HG03280 (cell line): ENCODE measurements around the gene ORMDL3.
"Not testable (repeated sequence)": the region's sequence is repeated elsewhere in the genome, so short reads cannot be mapped to it uniquely, and the experiment has no call there.

Experiments used
- ATAC-seq: cut with Tn5 transposase; IDR thresholded peaks from one replicate; pipeline ENCODE4 v1.9.1; 2021; ENCODE audit warnings: mild to moderate bottlenecking, moderate library complexity; ENCODE audit not compliant: unreplicated experiment

ORMDL3 gene

DNA sequence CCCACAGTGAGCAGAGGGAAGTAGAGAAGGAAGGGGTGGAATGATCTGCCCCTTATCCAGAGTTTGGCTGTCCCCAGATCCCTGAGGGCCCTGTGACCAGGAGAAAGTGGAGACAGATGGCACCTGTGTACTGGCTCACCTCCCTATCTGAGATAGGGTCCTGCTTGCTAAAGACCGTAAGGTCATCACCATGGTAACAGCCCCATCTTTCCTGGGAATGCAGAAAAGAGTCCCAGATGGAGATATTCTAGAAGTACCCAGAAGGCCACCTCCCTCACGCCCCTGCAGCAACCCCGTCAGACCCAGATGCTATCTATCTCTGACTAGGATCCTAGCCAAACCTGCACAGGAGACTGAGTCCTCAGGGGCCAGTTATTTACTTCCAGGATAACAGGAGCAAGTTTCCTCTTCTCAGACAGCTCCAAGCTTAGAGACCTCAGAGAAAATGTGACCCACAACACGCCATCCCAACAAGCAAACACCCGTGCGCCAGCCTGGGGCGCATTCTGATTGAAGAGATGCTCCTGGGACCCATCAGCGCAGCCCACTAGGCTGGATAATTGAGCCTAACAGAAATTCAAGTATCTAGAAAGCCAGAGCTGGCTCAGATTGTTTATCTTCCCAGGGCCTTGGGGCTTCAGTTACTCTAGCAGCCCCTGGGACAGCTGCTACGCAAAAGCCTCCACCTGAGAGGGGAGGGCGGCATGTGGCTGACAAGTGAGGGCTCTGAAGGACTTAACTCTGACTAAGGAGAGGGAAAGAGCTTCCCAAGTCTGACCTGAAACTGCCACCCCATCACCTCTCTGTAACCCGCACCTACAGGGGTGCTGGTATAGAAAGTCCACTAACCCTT is 1.9 kb downstream of the ORMDL3 start:
- ATAC-seq = no peak

DNA sequence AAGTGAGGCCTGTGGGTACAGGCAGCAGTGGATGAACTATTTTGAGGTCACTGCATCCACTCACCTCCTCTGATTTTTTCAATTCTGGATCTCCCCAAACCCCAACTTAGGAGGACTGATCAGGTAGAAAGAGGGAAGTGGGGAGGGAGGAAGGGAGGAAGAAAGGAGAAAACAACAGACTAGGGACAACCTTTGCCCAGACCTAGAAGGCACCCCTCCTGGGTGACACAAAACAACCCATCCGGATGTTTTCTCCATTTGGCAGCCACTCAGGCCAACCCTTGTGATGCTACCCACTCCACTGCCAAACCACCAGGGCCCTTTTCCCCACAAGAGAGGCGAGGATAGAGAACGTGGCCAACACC is 2.7 kb downstream of the ORMDL3 start:
- ATAC-seq = no peak

DNA sequence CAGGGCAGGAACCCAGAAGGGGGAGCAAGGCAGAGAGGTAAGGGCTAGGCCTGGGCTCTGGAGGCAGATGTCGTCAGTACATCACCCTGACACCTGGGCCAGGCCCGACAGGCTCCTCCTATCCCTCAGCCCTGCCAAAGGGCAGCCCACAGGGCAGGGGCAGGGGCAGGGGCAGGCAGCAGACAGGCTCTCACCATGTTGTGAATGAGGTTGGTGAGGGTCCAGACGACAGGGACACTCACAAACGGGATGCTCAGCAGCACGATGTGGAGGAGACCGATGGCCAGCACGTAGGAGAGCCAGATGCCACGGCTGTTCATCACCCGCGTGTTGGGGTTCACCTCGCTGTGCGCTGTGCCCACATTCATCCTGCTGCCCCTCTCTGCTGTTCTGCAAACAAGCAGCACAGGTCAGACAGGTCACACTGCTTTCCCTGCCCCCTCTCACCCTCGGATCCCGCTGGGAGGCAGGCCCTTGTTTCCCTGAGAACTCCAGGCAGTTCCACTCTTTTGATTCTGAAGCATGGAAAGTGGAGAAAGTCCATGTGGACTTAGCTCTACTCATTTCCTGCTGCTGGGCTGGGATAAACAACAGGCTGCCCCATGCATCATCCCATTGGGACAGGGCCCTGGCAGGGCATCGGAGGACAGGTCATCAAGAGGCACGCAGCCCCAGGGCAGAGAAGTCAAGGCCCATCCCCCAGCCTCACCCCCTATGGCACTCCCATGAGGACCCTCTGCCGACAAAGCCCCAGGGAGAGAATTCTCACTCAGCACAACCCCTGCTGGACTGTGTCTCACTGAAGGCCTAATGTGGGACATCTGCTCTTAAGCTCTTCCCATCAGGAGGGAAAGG is 3.3 kb downstream of the ORMDL3 start:
- ATAC-seq = no peak

DNA sequence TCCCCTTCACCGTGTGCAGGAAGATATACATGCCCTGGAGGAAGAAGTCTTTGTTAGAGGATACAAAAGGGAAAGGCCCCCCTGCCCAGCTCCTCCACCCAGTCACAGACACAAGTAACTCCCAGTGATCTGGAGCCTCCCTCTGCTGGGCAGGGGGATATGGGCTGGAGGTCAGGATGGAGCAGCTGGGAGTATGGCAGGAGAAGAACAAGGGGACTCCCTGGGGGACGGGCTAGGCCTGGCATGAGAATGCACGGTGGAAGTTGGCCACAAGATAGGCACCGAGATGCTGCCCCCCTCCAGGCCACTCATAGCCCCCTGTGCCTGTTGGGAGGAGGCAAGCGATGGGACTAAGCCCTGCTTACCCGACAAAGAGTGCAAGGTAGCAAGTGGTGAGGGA is 4.2 kb downstream of the ORMDL3 start:
- no peak for ATAC-seq

DNA sequence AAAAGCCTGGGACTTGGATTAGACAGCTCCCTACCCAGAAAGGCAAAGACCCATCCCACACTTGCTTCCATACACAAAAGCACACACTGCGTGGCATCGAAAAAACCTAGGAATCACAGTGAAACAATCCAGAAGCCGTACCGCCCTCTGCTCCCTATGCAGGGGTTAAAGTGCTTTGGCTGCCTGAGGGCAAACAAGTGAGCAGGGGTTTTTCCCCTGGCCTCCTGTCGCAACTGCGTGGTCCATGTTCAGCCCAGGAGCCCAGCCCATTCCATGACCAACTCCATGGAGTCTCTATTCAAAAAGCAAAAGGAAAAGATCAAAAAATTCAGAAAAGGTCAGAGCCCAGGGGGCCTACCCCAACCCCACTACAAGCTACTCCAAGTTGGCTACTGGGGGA is 5.4 kb downstream of the ORMDL3 start:
- ATAC-seq = no peak

DNA sequence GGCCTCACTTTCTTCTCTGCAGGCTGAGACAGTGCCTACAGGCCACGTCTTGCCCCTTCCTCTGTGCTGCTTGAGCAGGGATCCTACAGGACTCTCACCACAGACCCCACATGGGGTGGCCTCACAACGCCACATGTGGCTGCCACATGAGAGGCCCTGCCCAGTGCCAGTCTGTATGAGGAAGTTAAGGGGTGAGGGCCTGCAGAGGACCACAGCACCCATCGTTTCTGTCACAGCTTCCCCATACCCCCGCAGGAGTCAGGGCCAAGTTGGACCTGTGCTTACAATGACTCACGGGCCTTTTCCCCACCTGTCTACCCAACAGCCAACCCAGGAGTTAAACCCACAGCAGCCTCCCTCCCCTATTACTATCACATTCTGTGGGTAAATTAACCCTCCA is 6.1 kb downstream of the ORMDL3 start:
- ATAC-seq = no peak

DNA sequence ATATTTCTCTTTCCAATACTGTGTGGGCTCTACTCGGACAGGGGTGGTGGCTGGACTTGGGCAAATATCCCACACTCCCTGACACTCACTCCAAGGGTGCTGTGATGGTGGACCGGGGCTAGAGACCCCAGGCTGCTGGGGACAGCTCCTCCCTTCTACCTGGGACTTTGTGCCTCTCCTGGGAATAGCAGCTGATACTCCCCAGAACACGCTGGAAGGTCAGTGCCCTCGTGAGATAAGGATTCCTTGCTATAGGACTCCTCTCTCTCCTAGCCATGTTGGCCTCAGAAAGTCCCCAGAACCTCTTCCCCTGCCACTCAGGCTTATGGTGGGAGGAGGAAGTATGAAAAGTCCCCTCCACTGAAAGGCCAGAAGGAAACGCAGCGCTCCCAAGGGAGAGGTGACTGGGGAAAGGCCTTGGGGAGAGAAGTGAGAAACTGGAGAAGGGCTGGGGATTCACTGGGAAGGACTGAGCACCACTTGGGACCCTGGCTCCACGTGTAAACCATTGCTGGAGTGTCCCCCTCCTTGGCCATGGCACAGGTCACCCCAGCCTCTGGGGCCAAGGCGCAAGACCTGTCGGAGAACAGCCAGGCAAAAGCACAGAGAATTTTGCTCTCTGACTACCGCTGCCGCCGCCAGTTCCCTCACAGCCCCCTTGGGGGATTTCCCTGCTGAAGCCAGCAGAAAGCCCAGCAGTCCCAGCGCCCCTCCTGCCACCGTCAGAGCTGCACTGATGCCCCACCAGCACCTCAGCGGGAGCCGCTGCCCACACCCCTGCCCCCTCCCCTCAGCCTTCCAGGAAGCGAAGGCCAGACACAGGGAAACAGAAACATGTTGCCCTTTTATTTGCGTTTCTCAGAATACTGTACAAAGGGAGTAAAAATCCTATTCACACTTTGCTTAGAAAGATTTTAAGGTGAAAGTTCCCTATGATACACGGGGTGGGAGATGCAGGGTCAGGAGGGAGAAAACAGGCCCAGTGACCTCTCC is 6.9 kb downstream of the ORMDL3 start:
- no peak for ATAC-seq

DNA sequence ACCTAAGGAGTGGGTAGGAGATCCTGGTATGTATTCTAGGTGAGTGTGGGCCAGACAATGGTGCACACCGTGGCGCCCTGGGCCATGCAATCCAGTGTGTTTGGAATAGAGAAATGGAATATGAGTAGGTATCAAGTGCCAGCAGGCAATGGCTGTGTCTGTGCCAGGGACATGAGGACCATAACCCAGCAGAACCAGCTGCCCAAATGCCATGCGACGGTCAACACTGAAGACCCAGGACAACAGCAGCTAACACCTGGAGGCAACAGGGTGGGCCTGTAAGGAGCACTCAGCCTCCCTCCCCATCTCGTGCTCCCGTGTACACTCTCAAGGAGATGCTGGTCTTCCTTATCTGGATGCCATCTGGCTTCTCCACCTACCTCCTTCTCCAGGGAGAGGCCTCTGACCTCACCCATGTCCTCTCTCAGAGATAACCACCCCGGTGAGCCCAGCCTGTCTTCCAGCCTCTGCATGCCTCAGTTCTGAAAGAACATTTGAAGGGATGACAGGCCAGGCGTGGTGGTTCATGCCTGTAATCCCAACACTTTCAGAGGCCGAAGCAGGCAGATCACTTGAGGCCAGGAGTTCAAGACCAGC is 8.2 kb downstream of the ORMDL3 start:
- no peak for ATAC-seq

DNA sequence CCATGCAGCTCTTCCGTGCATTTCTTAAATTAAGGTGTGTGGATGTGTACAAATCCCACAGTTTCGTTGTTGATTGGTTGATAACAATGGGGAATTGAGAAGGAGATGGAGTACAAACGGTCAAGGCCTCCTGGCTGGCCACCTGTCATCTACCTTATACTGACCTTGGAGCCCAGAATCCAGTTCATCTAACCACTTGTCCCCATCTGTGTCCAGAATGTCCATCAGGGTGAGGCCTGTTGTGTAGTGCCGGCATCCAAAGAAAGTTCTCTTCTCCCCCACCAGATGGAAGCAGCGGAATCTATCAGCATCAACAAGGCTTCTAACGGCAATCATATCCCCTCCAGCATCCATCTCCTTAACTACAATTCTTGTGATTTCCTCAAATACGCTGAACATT is 10.5 kb downstream of the ORMDL3 start:
- no peak for ATAC-seq

DNA sequence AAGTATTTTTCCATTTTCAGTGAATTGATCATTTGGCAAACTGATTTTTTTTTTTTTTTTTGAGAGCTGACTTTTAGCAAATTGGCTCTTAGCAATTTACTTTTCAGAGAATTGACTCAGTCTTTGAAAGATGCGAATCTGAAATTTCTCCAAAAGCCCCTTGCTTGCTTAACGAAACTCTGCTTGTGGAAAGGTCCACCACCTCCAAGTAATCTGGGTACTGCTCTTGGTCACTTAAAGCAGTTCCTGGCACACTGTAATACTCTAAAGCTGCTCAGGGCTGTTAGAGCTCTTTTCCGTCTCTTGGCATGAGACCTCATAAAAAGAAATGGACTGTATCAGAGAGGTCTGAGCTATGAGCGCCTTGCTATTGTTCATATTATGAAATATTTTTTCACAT is 11.8 kb downstream of the ORMDL3 start:
- ATAC-seq = no peak

DNA sequence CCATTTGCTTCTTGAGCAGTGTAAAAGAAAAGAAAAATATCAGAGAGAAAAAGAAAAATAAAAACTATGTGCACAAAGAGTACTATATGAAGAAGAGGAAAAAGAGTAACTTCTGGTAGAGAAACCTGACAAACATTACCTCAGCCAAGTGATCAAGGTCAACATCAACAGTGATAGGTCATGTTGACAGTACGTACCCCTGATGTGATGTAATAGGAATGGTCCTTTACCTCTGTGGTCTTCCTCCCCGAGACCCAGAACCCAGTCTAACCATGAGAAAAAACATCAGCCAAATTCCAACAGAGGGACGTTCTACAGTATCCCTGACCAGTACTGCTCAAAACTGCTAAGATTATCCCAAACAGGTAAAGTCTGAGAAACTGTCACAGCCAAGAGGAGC is 13.4 kb downstream of the ORMDL3 start:
- no peak for ATAC-seq

DNA sequence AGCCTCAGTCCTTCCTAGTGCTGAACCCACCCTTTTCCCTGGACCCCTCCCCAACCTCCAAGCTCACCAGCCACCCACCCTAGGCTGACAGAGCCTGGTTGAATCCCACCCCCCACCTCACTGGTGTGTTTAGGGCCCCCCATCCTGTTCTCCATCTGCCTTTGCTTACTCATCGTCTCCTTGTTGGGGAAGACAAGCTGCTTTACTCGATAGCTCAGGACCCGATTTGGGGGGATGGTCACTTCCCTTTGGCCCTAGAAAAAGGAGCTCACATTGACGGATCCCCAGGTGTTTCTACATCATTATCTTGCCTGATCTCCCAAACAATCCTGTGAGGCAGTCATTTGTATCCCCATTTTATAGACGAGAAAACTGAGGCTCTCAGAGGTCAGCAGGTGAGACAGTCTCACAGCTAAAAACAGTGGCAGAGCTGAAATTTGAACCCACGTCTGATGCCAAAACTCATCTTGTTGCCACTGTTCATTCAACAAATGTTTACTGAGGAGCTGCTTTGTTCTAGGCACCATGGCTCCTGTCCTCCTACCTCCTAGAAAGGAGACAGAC is 18.5 kb downstream of the ORMDL3 start:
- no peak for ATAC-seq

DNA sequence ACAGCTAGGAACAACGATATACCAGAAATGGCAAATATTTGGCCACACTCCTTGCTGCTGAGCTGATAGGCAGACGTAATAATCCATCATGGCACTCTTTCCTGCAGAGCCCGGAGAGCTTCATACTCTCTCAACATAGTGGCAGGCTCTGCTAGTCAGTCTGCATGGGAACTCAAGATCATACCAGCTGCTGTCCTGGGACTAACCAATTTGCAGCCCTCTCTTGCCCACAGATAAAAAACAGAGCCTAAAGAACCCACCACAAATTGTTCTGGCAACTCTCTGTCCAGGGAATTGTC is 22.5 kb downstream of the ORMDL3 start:
- no peak for ATAC-seq

DNA sequence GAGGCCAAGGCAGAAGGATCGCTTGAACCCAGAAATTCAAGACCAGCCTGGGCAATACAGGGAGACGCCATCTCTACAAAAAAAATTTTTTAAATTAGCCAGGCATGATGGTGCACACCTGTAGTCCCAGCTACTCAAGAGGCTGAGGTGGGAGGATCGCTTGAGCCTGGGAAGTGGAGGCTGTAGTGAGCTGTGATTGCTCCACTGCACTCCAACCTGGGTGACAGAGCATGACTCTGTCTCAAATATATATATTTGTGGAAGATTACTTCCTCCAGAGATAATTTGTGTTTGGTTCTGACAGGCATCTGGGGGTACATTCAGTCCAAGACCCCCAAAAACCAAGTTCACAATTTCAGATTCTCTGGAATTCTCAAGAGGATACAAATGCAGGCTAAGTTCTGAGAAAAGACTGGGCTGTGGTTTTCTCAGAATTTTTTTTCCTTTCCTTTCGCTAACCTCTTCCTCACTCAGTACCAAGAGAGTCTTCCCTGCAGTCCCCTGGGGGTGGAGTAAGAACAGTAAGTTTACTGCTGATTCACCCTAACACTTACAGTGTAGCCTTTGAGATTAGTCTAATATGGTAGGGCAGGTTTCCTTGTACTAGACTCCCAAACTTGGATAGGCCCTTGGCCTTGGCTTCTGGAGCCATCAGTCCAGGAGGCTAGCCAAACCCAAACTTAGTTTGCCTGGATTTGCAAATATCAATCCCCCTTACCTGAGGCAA is 24.1 kb downstream of the ORMDL3 start:
- no peak for ATAC-seq

DNA sequence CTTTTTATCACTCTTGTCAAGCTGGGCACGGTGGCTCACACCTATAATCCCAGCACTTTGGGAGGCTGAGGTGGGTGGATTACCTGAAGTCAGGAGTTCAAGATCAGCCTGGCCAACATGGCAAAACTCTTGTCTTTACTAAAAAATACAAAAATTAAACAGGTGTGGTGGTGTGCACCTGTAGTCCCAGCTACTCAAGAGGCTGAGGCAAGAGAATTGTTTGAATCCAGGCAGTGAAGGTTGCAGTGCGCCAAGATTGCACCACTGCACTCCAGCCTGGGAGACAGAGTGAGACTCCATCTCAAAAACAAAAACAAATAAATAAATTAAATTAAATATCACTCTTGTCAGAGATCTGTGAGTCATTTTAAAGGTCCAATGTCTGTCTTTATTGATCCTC is 25.4 kb downstream of the ORMDL3 start:
- ATAC-seq = not testable (repeated sequence)

DNA sequence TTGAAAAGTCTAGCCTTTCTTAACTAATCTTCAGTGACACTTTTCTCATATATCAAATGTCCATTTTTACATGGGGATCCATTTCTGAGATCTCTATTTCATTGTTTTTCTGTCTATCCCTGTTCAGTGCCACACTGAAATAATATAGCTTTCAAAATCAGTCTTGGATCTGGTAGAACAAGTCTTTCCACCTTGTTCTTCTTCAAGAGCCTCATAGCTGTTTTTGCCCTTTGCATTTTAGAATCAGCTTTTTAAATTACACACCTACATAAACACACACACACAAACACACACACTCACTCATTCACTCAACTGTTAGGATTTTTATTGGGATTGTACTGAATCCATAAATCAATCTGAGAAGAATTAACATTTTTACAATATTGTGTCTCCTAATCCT is 28.2 kb downstream of the ORMDL3 start:
- ATAC-seq = no peak

DNA sequence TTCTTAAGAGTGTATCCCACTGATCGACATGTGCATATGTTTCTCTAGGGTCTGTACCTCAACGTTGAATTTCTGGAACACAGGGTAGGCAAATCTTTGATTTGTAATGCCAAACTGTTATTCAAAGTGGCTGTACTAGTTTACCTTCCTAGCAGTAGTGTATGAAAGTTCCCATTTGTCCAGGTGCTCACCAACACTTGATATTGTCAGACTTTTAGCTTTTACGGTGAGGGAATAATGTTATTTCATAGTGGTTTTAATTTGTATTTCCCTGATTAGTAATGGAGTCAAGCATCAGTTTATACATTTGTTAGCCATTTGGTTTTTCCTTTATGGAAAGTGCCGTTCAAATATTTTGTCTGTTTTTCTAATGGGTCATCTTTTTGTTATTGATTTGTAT is 29.3 kb downstream of the ORMDL3 start:
- ATAC-seq = no peak

DNA sequence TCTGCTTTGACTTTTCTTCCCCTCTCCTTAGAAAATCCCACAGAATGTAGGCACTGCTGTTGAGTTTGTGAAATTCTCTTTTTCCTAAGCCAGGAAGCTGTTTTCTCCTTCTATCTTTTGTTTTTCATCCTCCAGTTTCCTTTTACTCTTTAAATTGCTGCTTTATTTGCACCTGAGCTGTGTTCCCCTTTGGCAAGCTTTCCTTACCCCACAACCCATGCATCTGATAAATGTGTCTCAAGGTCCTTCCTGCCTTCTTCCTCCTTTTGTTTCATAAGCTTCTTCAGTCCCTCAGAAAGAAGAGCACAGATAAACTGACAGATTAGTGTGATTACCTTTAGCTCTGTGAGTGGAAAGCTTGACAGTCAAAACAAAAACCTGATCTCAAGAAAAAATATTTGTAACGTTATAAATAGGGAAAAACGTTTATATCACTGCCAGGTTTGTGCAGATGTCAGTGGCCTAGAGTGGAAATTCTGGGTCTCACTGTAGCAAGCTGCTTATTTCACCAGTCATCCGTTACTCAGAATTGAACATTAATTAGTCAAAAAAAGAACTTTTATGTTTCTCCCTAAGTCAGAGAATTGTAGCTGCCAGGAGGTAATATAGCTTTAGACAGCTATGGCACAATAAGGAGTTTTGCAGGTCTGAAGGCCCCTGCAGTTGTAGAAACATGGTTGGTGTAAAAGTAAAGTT is 32.6 kb downstream of the ORMDL3 start:
- no peak for ATAC-seq

DNA sequence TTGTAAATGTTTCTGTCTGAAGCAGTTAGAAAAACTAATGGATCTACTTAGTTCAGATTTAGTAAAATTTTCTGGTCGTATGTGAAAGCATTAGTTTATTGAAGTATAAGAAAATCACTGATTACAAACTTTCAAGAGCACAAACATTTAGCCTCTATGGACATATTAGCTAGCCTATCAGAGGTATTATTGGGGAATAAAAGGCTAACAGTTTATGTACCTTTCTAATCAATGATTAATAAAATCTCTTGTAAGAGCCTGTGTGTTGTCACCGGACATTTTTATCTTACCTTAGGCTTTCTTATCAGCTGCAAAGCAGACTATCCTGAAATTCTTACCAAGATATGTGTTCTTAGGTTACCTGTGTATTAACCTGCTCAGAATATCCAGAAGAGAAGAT is 38.2 kb downstream of the ORMDL3 start:
- no peak for ATAC-seq
